Esophagus squamous epithelium (tissue), 5 donors: ENCODE results near the gene MTSS2. TPM values are rescaled to one million over a fixed set of nuclear protein-coding genes. Genes with fewer than 3 reads are reported as not detected.
A peak's percentile ranks its signal among the peaks of the same experiment; 100 is the strongest.

Experiments used
- DNase-seq: peaks from one replicate; lab custom pipeline; 2025; lab: John Stamatoyannopoulos, UW
- H3K27ac ChIP-seq, 4 donors: fragments of 200-600 bp; sonication (generic); one replicate each; pipeline ENCODE4 v1.5.1; 2016 to 2019; ENCODE audit warnings: mild to moderate bottlenecking in 1 of 4
- H3K27me3 ChIP-seq, 4 donors: fragments of 200-600 bp; sonication (generic); 1 replicate in 3 of 4; 2 replicates in 1 of 4; pipeline versions ENCODE4 v1.5.1 to v1.6.0; 2017 to 2021; ENCODE audit warnings: antibody characterized with exemption in 1 of 4
- H3K36me3 ChIP-seq, 3 donors: fragments of 200-600 bp; sonication (generic); one replicate each; pipeline ENCODE4 v1.5.1; 2016 to 2019
- H3K4me1 ChIP-seq, 3 donors: fragments of 200-600 bp; sonication (generic); one replicate each; pipeline ENCODE4 v1.5.1; 2017 to 2019
- H3K4me3 ChIP-seq, 4 donors: fragments of 200-600 bp; sonication (generic); 1 replicate in 3 of 4; 2 replicates in 1 of 4; pipeline ENCODE4 v1.5.1; 2016 to 2019; ENCODE audit warnings: mild to moderate bottlenecking in 2 of 4, moderate library complexity in 1 of 4
- H3K9me3 ChIP-seq, 3 donors: fragments of 200-600 bp; sonication (generic); one replicate each; pipeline ENCODE4 v1.5.1; 2016 to 2019
- CTCF ChIP-seq, 6 experiments: fragments of 450-650 bp in 4 of 6; fragments of 200-600 bp in 2 of 6; sonication (generic) in 2 of 6; IDR thresholded peaks; one replicate each; pipeline ENCODE4 v1.5.1; 2016 to 2019; ENCODE audit warnings: antibody characterized with exemption in 6 of 6, mild to moderate bottlenecking in 4 of 6, moderate library complexity in 4 of 6
- POLR2A ChIP-seq, 4 donors: fragments of 450-650 bp; IDR thresholded peaks; one replicate each; pipeline ENCODE4 v1.6.1; 2017; ENCODE audit warnings: antibody characterized with exemption in 4 of 4, mild to moderate bottlenecking in 4 of 4, moderate library complexity in 3 of 4
- WGBS, 2 donors: methylation state at CpG; one replicate each; pipeline ENCODE4 v1.1.5; 2018; 5-methylcytosine and 5-hydroxymethylcytosine counted together
- intact Hi-C: fragments of 100-400 bp; cut with DNase I; formaldehyde crosslinking; loops from one replicate; pipeline ENCODE4 v1.15.0; 2022
- total RNA-seq, 4 donors: library from RNA; depleted of rRNA; stranded (reverse); fragments of >200 nt; gene quantifications; one replicate each; pipeline ENCODE4 v1.1.0, GENCODE V29; 2016
- donor health status: DM: yes; HTN: yes; CAD: no.

The MTSS2 gene
- total RNA-seq, 4 donors from 2014 or later = 15.5 to 39.7 (median 27.5) TPM

GRCh38 chr16:70689035-70689969 is 3.4 kb upstream of the MTSS2 start:
- Histone ChIP-seq H3K9me3 (no peaks in the 10 kb centered on the region), H3K36me3 (peaks cover 0 to 6% (median 0%) of the 10 kb centered on the region in 3 donors), H3K27ac (peak overlapping the region; percentile 85 to 95 (median 92)), H3K4me1 (peaks cover 77 to 95% (median 86%) of the 10 kb centered on the region in 3 donors), H3K4me3 (no peak overlapping the region), H3K27me3 (no peaks in the 10 kb centered on the region)
- DNase-seq = no peak
- no peak for TF ChIP-seq CTCF (IDR thresholded peaks at IDR 0.05)
- TF ChIP-seq POLR2A (IDR thresholded peaks at IDR 0.05) = no peak
- intact Hi-C loops = no loop called here
- WGBS, 2 donors = 55 to 60% methylated on average over 5 to 11 of the region's 22 CpGs

- Histone ChIP-seq H3K27ac (peak overlapping the region; percentile 85 to 95 (median 92)), H3K4me1 (peaks cover 76 to 95% (median 86%) of the 10 kb centered on the region in 3 donors), H3K9me3 (no peaks in the 10 kb centered on the region), H3K27me3 (no peaks in the 10 kb centered on the region), H3K4me3 (no peak overlapping the region), H3K36me3 (peaks cover 0 to 10% (median 0%) of the 10 kb centered on the region in 3 donors)
- no peak for DNase-seq
- 55 to 70% methylated on average over 3 of the region's 8 CpGs for WGBS, 2 donors
- TF ChIP-seq CTCF (IDR thresholded peaks at IDR 0.05) = no peak
- no peak for TF ChIP-seq POLR2A (IDR thresholded peaks at IDR 0.05)
- intact Hi-C loops = no loop called here
Observed at GRCh38 chr16:70688246-70688742, 2.4 kb upstream of the MTSS2 start.

GRCh38 chr16:70687671-70688245 is 1.9 kb upstream of the MTSS2 start:
- WGBS, 2 donors = 63 to 76% methylated on average over 4 to 12 of the region's 18 CpGs
- Histone ChIP-seq H3K4me3 (no peak overlapping the region), H3K4me1 (peaks cover 76 to 95% (median 86%) of the 10 kb centered on the region in 3 donors), H3K36me3 (peaks cover 0 to 13% (median 0%) of the 10 kb centered on the region in 3 donors), H3K9me3 (no peaks in the 10 kb centered on the region), H3K27me3 (no peaks in the 10 kb centered on the region), H3K27ac (peak overlapping the region; percentile 85 to 95 (median 92))
- TF ChIP-seq CTCF (IDR thresholded peaks at IDR 0.05) (no peak), POLR2A (IDR thresholded peaks at IDR 0.05) (no peak)
- intact Hi-C loops = no loop called here
- no peak for DNase-seq

GRCh38 chr16:70687102-70687511 is 1.3 kb upstream of the MTSS2 start:
- peaks cover 80 to 95% (median 86%) of the 10 kb centered on the region in 3 donors for H3K4me1 ChIP-seq
- peak overlapping the region; percentile 88 to 95 (median 92) for H3K27ac ChIP-seq
- DNase-seq = no peak
- 61% methylated on average over 3 of the region's 5 CpGs; no CpG with 5 or more reads in 1 of the 2 donors for WGBS, 2 donors
- no peaks in the 10 kb centered on the region for H3K9me3 ChIP-seq
- TF ChIP-seq POLR2A (IDR thresholded peaks at IDR 0.05) (no peak), CTCF (IDR thresholded peaks at IDR 0.05) (no peak)
- no peaks in the 10 kb centered on the region for H3K27me3 ChIP-seq
- no peak overlapping the region for H3K4me3 ChIP-seq
- H3K36me3 ChIP-seq = peaks cover 0 to 8% (median 0%) of the 10 kb centered on the region in 3 donors
- intact Hi-C loops = no loop called here
